Motor neuron (in vitro differentiated cells): ENCODE results near the gene HSFX4. TPM values are rescaled to one million over a fixed set of nuclear protein-coding genes. Genes with fewer than 3 reads are reported as not detected.
"Not testable (repeated sequence)": the region's sequence is repeated elsewhere in the genome, so short reads cannot be mapped to it uniquely, and the experiment has no call there.

Experiments used
- ATAC-seq, 8 experiments: fragments of 200-7000 bp; cut with Tn5 transposase; replicated peaks in 6 of 8; 2 replicates each; pipeline ENCODE4 v1.8.0; 2021; ENCODE audit warnings: mild to moderate bottlenecking in 8 of 8, moderate library complexity in 8 of 8
- H3K27ac ChIP-seq, 2 donors: fragments of 250-450 bp; sonication (Bioruptor Pico); 2 replicates each; pipeline ENCODE4 v1.9.0; 2021; ENCODE audit warnings: antibody characterized with exemption in 2 of 2, mild to moderate bottlenecking in 2 of 2, moderate library complexity in 1 of 2
- H3K4me1 ChIP-seq, 2 donors: fragments of 250-450 bp; sonication (Bioruptor Pico); replicated peaks in 1 of 2; 2 replicates each; pipeline ENCODE4 v1.6.1; 2021; ENCODE audit warnings: antibody characterized with exemption in 2 of 2, mild to moderate bottlenecking in 2 of 2, moderate library complexity in 1 of 2
- H3K4me3 ChIP-seq, 5 donors: fragments of 250-450 bp; sonication (Bioruptor Pico); 2 replicates each; pipeline ENCODE4 v1.9.0; 2021; ENCODE audit warnings: antibody characterized with exemption in 5 of 5, mild to moderate bottlenecking in 5 of 5, moderate library complexity in 4 of 5
- WGBS, 10 experiments: fragments of 450-650 bp; shearing (Covaris generic); methylation state at CpG; one replicate each; pipeline ENCODE4 v1.0.0; 2022; 5-methylcytosine and 5-hydroxymethylcytosine counted together
- in situ Hi-C, 9 experiments: fragments of 400-800 bp; cut with MboI; loops; one replicate each; pipeline ENCODE4 v1.15.0; 2021; ENCODE audit warnings: low sequenced_read_pairs in 9 of 9, low pct_unique_long_range_greater_than_20kb in 2 of 9; ENCODE audit not compliant: unreplicated experiment in 9 of 9
- total RNA-seq, 8 experiments: library from RNA; unstranded; fragments of 300-600 nt; gene quantifications; 2 replicates each; pipeline versions ENCODE4 v1.2.3 to v1.2.4, GENCODE V29; 2022

The HSFX4 gene
- under 1 TPM; 0.22 to 0.70 (median 0.43) TPM for total RNA-seq

GRCh38 chrX:149929400-149929799 is at the start of gene HSFX4:
HSFX4 (plus strand) TSS chrX:149929573; CDS start chrX:149929645, 72 bp downstream.
- in situ Hi-C loops, H3K4me3 ChIP-seq, ATAC-seq, H3K4me1 ChIP-seq, H3K27ac ChIP-seq: not testable (repeated sequence)
- no CpG with 5 or more reads among the region's 7 CpGs for WGBS, 10 experiments

GRCh38 chrX:149881081-149881711 is 48.2 kb upstream of the HSFX4 start, which contains the start of gene MAGEA8:
MAGEA8 (plus strand) TSS chrX:149881183; CDS start chrX:149884273, 3,090 bp downstream.
- no peak within 1 kb of the TSS for H3K4me3 ChIP-seq
- ATAC-seq: no peak
- in situ Hi-C loops: no loop called here
- no CpG with 5 or more reads among the region's 33 CpGs for WGBS, 10 experiments
- no peaks in the 10 kb centered on the region for H3K4me1 ChIP-seq
- H3K27ac ChIP-seq: no peak within 1 kb of the TSS

GRCh38 chrX:149890828-149891227 is 38.5 kb upstream of the HSFX4 start:
- H3K4me1 ChIP-seq, H3K27ac ChIP-seq, ATAC-seq, H3K4me3 ChIP-seq, in situ Hi-C loops: not testable (repeated sequence)
- no CpG with 5 or more reads among the region's 2 CpGs for WGBS, 10 experiments

- in situ Hi-C loops: no loop called here
Observed at GRCh38 chrX:149898554-149898953, 30.8 kb upstream of the HSFX4 start.

GRCh38 chrX:149903889-149904748 is 25.3 kb upstream of the HSFX4 start:
- Histone ChIP-seq H3K4me1 (no peaks in the 10 kb centered on the region), H3K4me3 (no peak overlapping the region), H3K27ac (no peak overlapping the region)
- peak in 2 of 8 experiments; percentile 46 to 79 for ATAC-seq
- in situ Hi-C loops: no loop called here
- WGBS, 10 experiments: 0 to 89% (median 40%) methylated on average over 1 to 4 of the region's 6 CpGs; no CpG with 5 or more reads in 2 of the 10 experiments

More at GRCh38 chrX:149898554-149898953, 30.8 kb upstream of the HSFX4 start:
- Histone ChIP-seq H3K4me3 (no peak overlapping the region), H3K27ac (no peak overlapping the region), H3K4me1 (no peaks in the 10 kb centered on the region)
- ATAC-seq: no peak
- WGBS, 10 experiments: 57 to 90% (median 67%) methylated on average over 1 of the region's 1 CpG; no CpG with 5 or more reads in 7 of the 10 experiments

- ATAC-seq: no peak
- Histone ChIP-seq H3K27ac (no peak overlapping the region), H3K4me3 (no peak overlapping the region), H3K4me1 (no peaks in the 10 kb centered on the region)
- WGBS, 10 experiments: 75 to 100% (median 90%) methylated on average over 1 to 2 of the region's 3 CpGs; no CpG with 5 or more reads in 6 of the 10 experiments
- in situ Hi-C loops: no loop called here
Observed at GRCh38 chrX:149908308-149908707, 21.1 kb upstream of the HSFX4 start.

- Histone ChIP-seq H3K4me3 (no peak overlapping the region), H3K4me1 (no peaks in the 10 kb centered on the region), H3K27ac (no peak overlapping the region)
- in situ Hi-C loops: no loop called here
- ATAC-seq: no peak
Observed at GRCh38 chrX:149908727-149909126, 20.6 kb upstream of the HSFX4 start.

- H3K4me3 ChIP-seq: no peak overlapping the region
- 50% methylated on average over 2 of the region's 4 CpGs; no CpG with 5 or more reads in 9 of the 10 experiments for WGBS, 10 experiments
- no peaks in the 10 kb centered on the region for H3K4me1 ChIP-seq
- in situ Hi-C loops: no loop called here
- no peak overlapping the region for H3K27ac ChIP-seq
- no peak for ATAC-seq
Observed at GRCh38 chrX:149909324-149910177, 19.8 kb upstream of the HSFX4 start.

- Histone ChIP-seq H3K4me3 (no peak overlapping the region), H3K4me1 (no peaks in the 10 kb centered on the region), H3K27ac (no peak overlapping the region)
- no peak for ATAC-seq
- WGBS, 10 experiments: 67 to 100% (median 92%) methylated on average over 1 to 4 of the region's 9 CpGs; no CpG with 5 or more reads in 3 of the 10 experiments
- in situ Hi-C loops: no loop called here
Observed at GRCh38 chrX:149910178-149910695, 19.1 kb upstream of the HSFX4 start.

- Histone ChIP-seq H3K4me1 (no peaks in the 10 kb centered on the region), H3K27ac (no peak overlapping the region), H3K4me3 (no peak overlapping the region)
- ATAC-seq: no peak
- 44 to 89% (median 52%) methylated on average over 1 to 3 of the region's 3 CpGs; no CpG with 5 or more reads in 6 of the 10 experiments for WGBS, 10 experiments
- in situ Hi-C loops: no loop called here
Observed at GRCh38 chrX:149916745-149917392, 12.5 kb upstream of the HSFX4 start.

GRCh38 chrX:149923836-149924235 is 5.5 kb upstream of the HSFX4 start:
- no CpG with 5 or more reads among the region's 4 CpGs for WGBS, 10 experiments
- H3K4me1 ChIP-seq, ATAC-seq, H3K27ac ChIP-seq, H3K4me3 ChIP-seq, in situ Hi-C loops: not testable (repeated sequence)

GRCh38 chrX:149924434-149924833 is 4.9 kb upstream of the HSFX4 start:
- H3K4me1 ChIP-seq, in situ Hi-C loops, ATAC-seq, H3K4me3 ChIP-seq, H3K27ac ChIP-seq: not testable (repeated sequence)
- WGBS, 10 experiments: no CpG with 5 or more reads among the region's 5 CpGs
